GM06990 (cell line): ENCODE measurements around the gene ACTRT2.

Experiments used
- DNase-seq: peaks from one replicate; pipeline ENCODE4 v3.0.0-alpha.2; 2011; ENCODE audit not compliant: insufficient read length; ENCODE audit errors: extremely low read depth
- H3K27me3 ChIP-seq: replicated peaks from 2 replicates; pipeline ENCODE4 v1.6.0; 2011; ENCODE audit warnings: low read length; ENCODE audit not compliant: control insufficient read depth, insufficient read depth
- H3K36me3 ChIP-seq: 2 replicates; pipeline ENCODE4 v1.5.1; 2011; ENCODE audit warnings: low read length; ENCODE audit not compliant: control insufficient read depth, insufficient read depth
- H3K4me3 ChIP-seq: replicated peaks from 2 replicates; pipeline ENCODE4 v1.5.1; 2011; ENCODE audit warnings: low read depth, mild to moderate bottlenecking, control low read depth, low read length
- TF ChIP-seq, protein P1 (sequence below): IDR thresholded peaks from 2 replicates; pipeline ENCODE4 v1.5.1; 2011; ENCODE audit warnings: low read length, control low read depth, mild to moderate bottlenecking, inconsistent platforms; ENCODE audit not compliant: insufficient read depth, poor library complexity, severe bottlenecking

Gene ACTRT2

GRCh38 chr1:2981981-2982614, 39.2 kb upstream of the ACTRT2 start:
- Histone ChIP-seq H3K27me3 (no peaks in the 10 kb centered on the region), H3K36me3 (no peaks in the 10 kb centered on the region), H3K4me3 (no peak overlapping the region)
- DNase-seq, result no peak
- TF ChIP-seq, protein P1, sequence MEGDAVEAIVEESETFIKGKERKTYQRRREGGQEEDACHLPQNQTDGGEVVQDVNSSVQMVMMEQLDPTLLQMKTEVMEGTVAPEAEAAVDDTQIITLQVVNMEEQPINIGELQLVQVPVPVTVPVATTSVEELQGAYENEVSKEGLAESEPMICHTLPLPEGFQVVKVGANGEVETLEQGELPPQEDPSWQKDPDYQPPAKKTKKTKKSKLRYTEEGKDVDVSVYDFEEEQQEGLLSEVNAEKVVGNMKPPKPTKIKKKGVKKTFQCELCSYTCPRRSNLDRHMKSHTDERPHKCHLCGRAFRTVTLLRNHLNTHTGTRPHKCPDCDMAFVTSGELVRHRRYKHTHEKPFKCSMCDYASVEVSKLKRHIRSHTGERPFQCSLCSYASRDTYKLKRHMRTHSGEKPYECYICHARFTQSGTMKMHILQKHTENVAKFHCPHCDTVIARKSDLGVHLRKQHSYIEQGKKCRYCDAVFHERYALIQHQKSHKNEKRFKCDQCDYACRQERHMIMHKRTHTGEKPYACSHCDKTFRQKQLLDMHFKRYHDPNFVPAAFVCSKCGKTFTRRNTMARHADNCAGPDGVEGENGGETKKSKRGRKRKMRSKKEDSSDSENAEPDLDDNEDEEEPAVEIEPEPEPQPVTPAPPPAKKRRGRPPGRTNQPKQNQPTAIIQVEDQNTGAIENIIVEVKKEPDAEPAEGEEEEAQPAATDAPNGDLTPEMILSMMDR, result no peak

DNA sequence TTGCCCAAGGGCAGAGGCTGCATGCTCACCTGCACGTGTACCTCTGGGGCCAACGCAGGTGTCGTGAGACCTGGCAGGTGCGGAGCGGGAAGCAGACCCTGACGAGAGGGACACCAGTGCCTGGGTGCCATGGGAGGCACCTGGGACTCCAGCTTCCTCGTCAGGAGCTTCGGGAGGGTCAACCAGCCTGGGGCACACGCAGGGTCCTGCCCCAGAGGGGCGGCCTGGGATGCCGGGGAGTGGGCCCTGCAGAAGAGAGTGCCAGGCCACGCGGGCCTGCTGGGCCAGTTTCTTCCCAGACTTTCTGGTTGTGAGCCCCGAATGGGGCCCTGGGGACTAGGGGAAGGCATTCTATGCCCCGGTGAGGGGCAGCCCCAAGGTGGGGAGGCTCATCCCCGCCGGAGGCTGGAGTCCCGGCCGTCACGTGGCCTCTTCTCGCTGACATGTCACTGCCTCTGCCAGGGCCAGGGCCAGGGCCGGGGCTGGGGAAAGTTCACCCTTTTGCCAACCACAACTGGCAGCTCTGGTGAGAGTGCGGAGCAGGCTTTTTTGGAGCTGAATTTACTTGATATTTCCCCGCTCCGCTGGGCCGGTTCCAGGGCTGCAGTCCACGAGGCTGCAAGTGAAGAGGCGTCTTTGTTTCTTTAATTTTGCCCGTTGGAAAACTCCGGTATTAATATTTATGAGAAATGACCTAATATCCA, 38.5 kb upstream of the ACTRT2 start:
- Histone ChIP-seq H3K27me3 (no peaks in the 10 kb centered on the region), H3K36me3 (no peaks in the 10 kb centered on the region), H3K4me3 (no peak overlapping the region)
- TF ChIP-seq, protein P1, result no peak
- no peak for DNase-seq

DNA sequence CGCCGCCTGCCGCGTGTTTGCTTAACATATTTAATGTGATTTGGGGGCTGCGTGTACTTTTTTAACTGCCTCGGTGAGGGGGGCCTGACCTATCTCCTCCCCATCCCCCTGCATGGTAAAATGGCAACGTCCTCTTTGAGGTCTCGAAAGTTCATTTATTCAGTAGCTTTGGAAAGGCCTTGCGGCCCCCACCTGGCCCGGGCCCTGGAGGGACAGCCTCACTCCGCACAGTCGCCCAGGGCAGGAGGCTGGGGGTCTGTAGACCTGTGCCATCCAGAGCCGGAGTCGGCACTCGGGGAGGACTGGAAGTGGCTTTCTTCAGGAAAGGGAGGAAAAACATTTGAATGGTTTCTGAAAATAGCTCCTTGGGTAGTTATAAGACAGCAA, 38.0 kb upstream of the ACTRT2 start:
- DNase-seq, result no peak

GRCh38 chr1:2983706-2984398, 37.4 kb upstream of the ACTRT2 start:
- TF ChIP-seq, protein P1, result no peak
- Histone ChIP-seq H3K4me3 (no peak overlapping the region), H3K36me3 (no peaks in the 10 kb centered on the region), H3K27me3 (no peaks in the 10 kb centered on the region)
- DNase-seq, result no peak

More for the DNA sequence above, 38.0 kb upstream of the ACTRT2 start:
- no peaks in the 10 kb centered on the region for H3K27me3 ChIP-seq
- no peaks in the 10 kb centered on the region for H3K36me3 ChIP-seq
- TF ChIP-seq, protein P1, result no peak
- H3K4me3 ChIP-seq, result no peak overlapping the region

GRCh38 chr1:2984399-2985061, 36.7 kb upstream of the ACTRT2 start:
- no peak for DNase-seq
- TF ChIP-seq, protein P1, result no peak
- no peaks in the 10 kb centered on the region for H3K27me3 ChIP-seq
- no peaks in the 10 kb centered on the region for H3K36me3 ChIP-seq
- H3K4me3 ChIP-seq, result no peak overlapping the region
